Stimulated activated CD4-positive, alpha-beta T cell treated with anti-CD3 and anti-CD28 coated beads, Interleukin-4, amount 100 ng/mL, for 4 hours (primary cell): Measurements from ENCODE around the gene JAGN1.
"Not testable (repeated sequence)": the region's sequence is repeated elsewhere in the genome, so short reads cannot be mapped to it uniquely, and the experiment has no call there.

Experiments
- DNase-seq, 2 experiments: peaks; one replicate each; pipeline ENCODE4 v3.0.0-alpha.2; 2020

The JAGN1 gene

GRCh38 chr3:9898467-9899241 is 8.2 kb downstream of the JAGN1 start:
- DNase-seq = no peak

GRCh38 chr3:9899289-9899791 is 8.9 kb downstream of the JAGN1 start:
- no peak for DNase-seq

GRCh38 chr3:9900965-9901415 is 10.6 kb downstream of the JAGN1 start:
- not testable (repeated sequence) for DNase-seq

GRCh38 chr3:9901967-9902366 is 11.6 kb downstream of the JAGN1 start:
- peak in 1 of 2 experiments; percentile 26 for DNase-seq

- DNase-seq = no peak
These were observed 12.2 kb downstream of the JAGN1 start, which contains the start of gene IL17RE for GRCh38 chr3:9902372-9903237. TSS of gene IL17RE (plus strand) at chr3:9902848. CDS start at chr3:9902933, 85 bp downstream.

- no peak for DNase-seq
These were observed 12.8 kb downstream of the JAGN1 start for GRCh38 chr3:9903238-9903624.

- no peak for DNase-seq
These were observed 13.5 kb downstream of the JAGN1 start for GRCh38 chr3:9903904-9904303.

- no peak for DNase-seq
These were observed 16.1 kb downstream of the JAGN1 start for GRCh38 chr3:9906480-9906879.

GRCh38 chr3:9908286-9908685 is 17.9 kb downstream of the JAGN1 start:
- no peak for DNase-seq

GRCh38 chr3:9909221-9910013 is 19.0 kb downstream of the JAGN1 start:
- peak in 1 of 2 experiments; percentile 26 for DNase-seq

- DNase-seq = no peak
These were observed 21.5 kb downstream of the JAGN1 start for GRCh38 chr3:9911863-9912262.

GRCh38 chr3:9912294-9912935 is 22.0 kb downstream of the JAGN1 start:
- DNase-seq = no peak

GRCh38 chr3:9913601-9914000 is 23.2 kb downstream of the JAGN1 start:
- no peak for DNase-seq

GRCh38 chr3:9914011-9914410 is 23.6 kb downstream of the JAGN1 start:
- DNase-seq = no peak

GRCh38 chr3:9914559-9915253 is 24.3 kb downstream of the JAGN1 start:
- no peak for DNase-seq

GRCh38 chr3:9915254-9916141 is 25.1 kb downstream of the JAGN1 start:
- DNase-seq = peak; percentile 10 to 30

- no peak for DNase-seq
These were observed 25.9 kb downstream of the JAGN1 start for GRCh38 chr3:9916346-9916733.

GRCh38 chr3:9916734-9917680 is 26.6 kb downstream of the JAGN1 start, which contains the start of gene IL17RC:
TSS of gene IL17RC (plus strand) at chr3:9917098. CDS start at chr3:9917316, 218 bp downstream.
- DNase-seq = peak; percentile 28 to 50

GRCh38 chr3:9917820-9918219 is 27.4 kb downstream of the JAGN1 start:
- DNase-seq = no peak
